ENCODE data around the gene JPH4. TPM values are rescaled to one million over a fixed set of nuclear protein-coding genes. Genes with fewer than 3 reads are reported as not detected.

Gene JPH4
- total RNA-seq, 2 donors from 2014 or later = 0.52 to 0.99 TPM

DNA sequence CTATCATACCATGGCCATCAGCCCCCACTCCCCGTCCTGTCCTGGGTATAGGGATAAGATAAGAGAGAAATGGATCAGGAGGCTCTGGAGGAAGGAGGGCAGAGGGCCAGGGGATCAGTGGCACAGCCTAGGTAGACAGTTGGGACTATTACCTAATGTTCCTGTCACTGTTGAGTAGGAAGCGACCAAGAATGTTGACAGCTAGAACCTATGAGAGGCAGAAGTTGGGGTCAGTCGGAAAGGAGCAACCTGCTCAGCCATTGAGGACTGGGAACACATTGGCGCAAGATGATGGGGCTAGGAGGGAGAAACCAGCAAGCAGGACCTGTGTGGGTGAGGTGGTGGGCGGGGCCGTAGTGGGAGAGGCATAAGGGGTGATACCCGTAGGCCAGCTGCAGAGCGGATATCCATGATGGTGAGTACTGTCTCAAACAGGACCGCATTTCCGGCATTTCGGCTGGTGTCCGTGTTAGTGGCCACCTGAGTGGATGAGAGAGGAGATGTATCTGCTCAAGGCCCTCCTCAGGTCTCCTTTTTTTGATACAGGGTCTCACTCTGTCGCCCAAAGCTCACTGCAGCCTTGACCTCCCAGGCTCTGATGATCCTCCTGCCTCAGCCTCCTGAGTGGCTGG lies 14.3 kb downstream of the JPH4 start:
- Histone ChIP-seq H3K36me3 (replicated peaks in 1 of 2; ENCODE audit: insufficient read depth in 1 of 2, low read depth in 2 of 2) (peaks cover 0 to 13% of the 10 kb centered on the region in 2 donors), H3K9me3 (no peaks in the 10 kb centered on the region), H3K27me3 (no peaks in the 10 kb centered on the region), H3K27ac (no peak overlapping the region), H3K4me1 (peaks cover 30% of the 10 kb centered on the region), H3K4me3 (no peak overlapping the region)
- ATAC-seq = no peak
- 83 to 86% methylated on average over 12 to 13 of the region's 13 CpGs for WGBS, 2 donors
- TF ChIP-seq, protein P1, sequence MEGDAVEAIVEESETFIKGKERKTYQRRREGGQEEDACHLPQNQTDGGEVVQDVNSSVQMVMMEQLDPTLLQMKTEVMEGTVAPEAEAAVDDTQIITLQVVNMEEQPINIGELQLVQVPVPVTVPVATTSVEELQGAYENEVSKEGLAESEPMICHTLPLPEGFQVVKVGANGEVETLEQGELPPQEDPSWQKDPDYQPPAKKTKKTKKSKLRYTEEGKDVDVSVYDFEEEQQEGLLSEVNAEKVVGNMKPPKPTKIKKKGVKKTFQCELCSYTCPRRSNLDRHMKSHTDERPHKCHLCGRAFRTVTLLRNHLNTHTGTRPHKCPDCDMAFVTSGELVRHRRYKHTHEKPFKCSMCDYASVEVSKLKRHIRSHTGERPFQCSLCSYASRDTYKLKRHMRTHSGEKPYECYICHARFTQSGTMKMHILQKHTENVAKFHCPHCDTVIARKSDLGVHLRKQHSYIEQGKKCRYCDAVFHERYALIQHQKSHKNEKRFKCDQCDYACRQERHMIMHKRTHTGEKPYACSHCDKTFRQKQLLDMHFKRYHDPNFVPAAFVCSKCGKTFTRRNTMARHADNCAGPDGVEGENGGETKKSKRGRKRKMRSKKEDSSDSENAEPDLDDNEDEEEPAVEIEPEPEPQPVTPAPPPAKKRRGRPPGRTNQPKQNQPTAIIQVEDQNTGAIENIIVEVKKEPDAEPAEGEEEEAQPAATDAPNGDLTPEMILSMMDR (IDR thresholded peaks at IDR 0.05) = no peak
- TF ChIP-seq POLR2A (IDR thresholded peaks at IDR 0.05) = no peak
- DNase-seq = no peak
- intact Hi-C loops (cut with DNase I) = loop anchor here (5.0 to 10.0 kb wide), 2 partner anchors 82 to 239 kb away; partner anchors contain the start of gene PABPN1

DNA sequence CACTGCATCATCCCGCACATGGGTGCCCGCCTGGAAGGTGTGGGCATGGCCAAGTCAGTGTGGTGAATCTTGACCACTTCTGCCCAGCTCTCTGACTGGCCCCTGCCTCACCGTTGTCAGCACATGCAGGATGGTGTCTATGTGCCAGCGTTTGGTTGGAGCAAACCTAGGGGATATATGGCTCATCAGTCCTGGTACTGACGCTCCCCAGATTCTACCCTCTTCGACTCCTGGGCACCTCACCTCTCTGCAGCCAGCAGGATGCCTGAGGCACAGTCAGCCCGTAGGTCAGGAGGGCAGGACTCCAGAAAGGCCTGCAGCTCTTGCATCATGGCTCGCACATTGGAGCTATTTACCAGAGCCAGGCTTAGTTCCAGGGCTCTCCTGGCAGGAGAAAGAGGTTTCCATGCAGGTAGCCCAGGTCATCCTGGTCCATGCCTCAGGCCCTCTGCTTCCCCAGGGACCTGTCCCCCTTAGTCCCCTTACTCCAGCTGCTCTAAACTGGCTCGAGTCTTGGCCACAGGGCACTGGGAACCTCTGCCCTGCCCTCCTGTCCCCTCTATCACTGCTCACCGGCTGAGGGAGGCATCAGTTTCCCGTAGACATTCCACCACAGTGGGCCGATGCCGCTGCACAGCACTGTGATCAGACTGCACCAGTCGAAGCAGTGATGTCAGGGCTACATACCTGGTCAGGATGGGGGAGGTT lies 15.0 kb downstream of the JPH4 start:
- Histone ChIP-seq H3K27ac (no peak overlapping the region), H3K9me3 (no peaks in the 10 kb centered on the region), H3K4me3 (no peak overlapping the region), H3K4me1 (peaks cover 30% of the 10 kb centered on the region), H3K27me3 (no peaks in the 10 kb centered on the region), H3K36me3 (replicated peaks in 1 of 2; ENCODE audit: insufficient read depth in 1 of 2, low read depth in 2 of 2) (peaks cover 0 to 13% of the 10 kb centered on the region in 2 donors)
- TF ChIP-seq POLR2A (IDR thresholded peaks at IDR 0.05) = no peak
- TF ChIP-seq, protein P1 (IDR thresholded peaks at IDR 0.05) = no peak
- no peak for ATAC-seq
- 78 to 83% methylated on average over 9 to 13 of the region's 14 CpGs for WGBS, 2 donors
- intact Hi-C loops (cut with DNase I) = loop anchor here (5.0 to 10.0 kb wide), 2 partner anchors 81 to 239 kb away; partner anchors contain the start of gene PABPN1
- no peak for DNase-seq

DNA sequence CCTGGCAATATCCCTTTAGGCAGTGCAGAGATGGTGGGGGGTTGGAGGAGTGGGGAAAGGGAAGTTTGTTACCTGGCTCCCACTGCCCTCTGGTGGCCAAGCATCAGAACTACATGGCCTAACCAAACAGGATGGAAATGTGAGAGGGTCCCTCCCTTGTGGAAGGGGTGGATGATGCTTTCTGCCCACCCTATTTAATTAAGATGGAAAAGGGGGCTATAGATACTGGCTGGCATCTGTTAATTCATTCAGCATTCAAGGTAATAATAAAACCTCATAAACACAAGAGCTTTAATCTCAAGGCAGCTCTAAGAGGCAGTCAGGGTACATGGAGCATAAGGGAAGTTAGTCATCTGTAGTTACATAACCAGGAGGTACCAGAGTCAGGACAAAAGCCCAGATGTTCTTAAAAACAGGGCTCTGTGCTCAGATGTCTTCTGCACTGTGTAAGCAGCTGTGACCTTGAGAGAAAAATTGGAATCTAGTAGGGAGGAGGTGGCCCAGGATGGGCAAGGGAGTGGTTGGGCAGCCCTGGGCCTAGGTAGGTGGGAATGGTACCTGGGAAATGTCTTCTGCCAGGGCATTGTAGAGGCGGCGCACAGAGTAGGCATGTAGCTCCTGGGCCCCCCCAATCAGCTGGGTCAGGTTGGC lies 15.6 kb downstream of the JPH4 start:
- Histone ChIP-seq H3K9me3 (no peaks in the 10 kb centered on the region), H3K4me1 (peaks cover 25% of the 10 kb centered on the region), H3K27me3 (no peaks in the 10 kb centered on the region), H3K36me3 (replicated peaks in 1 of 2; ENCODE audit: insufficient read depth in 1 of 2, low read depth in 2 of 2) (peaks cover 0 to 13% of the 10 kb centered on the region in 2 donors), H3K4me3 (no peak overlapping the region), H3K27ac (no peak overlapping the region)
- no peak for TF ChIP-seq POLR2A (IDR thresholded peaks at IDR 0.05)
- TF ChIP-seq, protein P1 (IDR thresholded peaks at IDR 0.05) = peak; percentile 68 to 90 (median 84)
- WGBS, 2 donors = 85 to 92% methylated on average over 2 of the region's 2 CpGs
- ATAC-seq = no peak
- intact Hi-C loops (cut with DNase I) = loop anchor here (5.0 to 10.0 kb wide), 2 partner anchors 81 to 238 kb away; partner anchors contain the start of gene PABPN1
- peak; percentile 52 to 67 (median 58) for DNase-seq

DNA sequence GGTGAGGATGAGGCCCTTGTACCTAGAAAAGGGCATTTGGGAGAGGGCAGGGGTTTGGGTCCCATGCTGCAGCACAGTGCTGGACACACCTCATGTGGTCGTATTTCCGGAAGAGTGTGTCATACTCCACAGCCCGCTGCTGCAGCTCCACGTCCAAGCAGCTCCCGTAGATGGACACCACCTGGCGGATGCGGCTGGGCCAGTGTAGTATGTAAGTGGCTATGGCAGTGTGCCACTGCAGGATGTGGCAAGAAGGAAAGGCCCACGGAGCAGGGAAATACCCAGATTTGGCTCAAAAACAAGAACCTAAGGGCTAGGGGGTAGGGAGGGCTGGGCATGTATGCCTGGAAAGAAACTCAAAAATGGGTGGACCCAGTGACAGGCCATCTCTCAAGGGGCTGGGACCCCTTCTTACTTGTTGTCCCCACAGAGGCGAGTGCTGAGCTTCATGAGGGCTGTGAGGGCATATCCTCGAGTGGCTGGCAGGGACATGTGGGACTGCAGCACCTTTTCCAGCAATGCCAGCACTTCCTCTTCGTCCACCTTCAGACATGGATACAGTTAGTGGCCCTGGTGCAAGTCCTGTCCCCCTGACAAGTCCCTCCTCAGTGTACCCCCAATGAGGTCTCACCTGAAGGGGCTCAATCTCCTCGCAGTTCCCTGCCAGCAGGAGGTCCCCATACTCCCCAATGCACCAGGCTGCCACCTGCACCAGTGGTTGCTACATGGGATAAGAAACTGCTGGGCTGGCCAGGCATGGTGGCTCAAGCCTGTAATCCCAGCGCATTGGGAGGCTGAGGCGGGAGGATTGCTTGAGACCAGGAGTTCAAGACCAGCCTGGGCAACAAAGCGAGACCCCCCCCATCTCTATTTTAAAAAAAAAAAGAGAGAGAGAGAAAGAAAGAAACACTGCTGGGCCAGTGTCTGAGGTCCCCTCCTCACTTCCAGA lies 16.4 kb downstream of the JPH4 start:
- DNase-seq (no peak), ATAC-seq (no peak)
- no peaks in the 10 kb centered on the region for H3K9me3 ChIP-seq
- peaks cover 0 to 13% of the 10 kb centered on the region in 2 donors for H3K36me3 ChIP-seq (replicated peaks in 1 of 2; ENCODE audit: insufficient read depth in 1 of 2, low read depth in 2 of 2)
- H3K4me1 ChIP-seq = peaks cover 28% of the 10 kb centered on the region
- TF ChIP-seq POLR2A (IDR thresholded peaks at IDR 0.05) = no peak
- TF ChIP-seq, protein P1 (IDR thresholded peaks at IDR 0.05) = no peak
- intact Hi-C loops (cut with DNase I) = loop anchor here (5.0 to 10.0 kb wide), 2 partner anchors 80 to 237 kb away; partner anchors contain the start of gene PABPN1
- WGBS, 2 donors = 82 to 84% methylated on average over 14 to 15 of the region's 15 CpGs
- H3K27me3 ChIP-seq = no peaks in the 10 kb centered on the region
- H3K27ac ChIP-seq = no peak overlapping the region
- H3K4me3 ChIP-seq = no peak overlapping the region

All from body of pancreas (tissue), 4 donors.